Measurements from ENCODE around the gene JAZF1. TPM values are rescaled to one million over a fixed set of nuclear protein-coding genes. Genes with fewer than 3 reads are reported as not detected.

JAZF1 gene
- total and polyA plus RNA-seq, 2 of the 8 experiments (the other 6 are each of a cell fraction or from before 2014, with no cell fraction given), result 2.6 to 21.8 TPM

DNA sequence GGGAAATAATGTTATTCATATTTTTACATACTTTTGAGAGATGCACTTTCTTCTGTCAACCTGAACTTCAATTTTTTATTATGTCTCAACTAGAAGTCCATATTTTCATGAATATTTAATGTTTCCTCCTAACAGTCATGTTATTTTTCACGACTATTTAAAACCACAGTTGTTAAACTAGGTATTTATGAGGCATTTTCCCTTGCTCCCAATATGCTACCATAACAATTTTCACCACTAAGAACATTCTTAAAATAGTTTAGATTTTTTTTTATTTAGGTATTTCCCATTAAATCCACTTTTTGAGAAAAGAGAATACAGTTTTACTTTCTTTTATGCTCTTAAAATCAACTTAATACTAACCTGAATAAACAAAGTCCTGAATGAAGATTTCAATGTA is 89.4 kb downstream of the JAZF1 start (continued):
- TF ChIP-seq, protein P1, sequence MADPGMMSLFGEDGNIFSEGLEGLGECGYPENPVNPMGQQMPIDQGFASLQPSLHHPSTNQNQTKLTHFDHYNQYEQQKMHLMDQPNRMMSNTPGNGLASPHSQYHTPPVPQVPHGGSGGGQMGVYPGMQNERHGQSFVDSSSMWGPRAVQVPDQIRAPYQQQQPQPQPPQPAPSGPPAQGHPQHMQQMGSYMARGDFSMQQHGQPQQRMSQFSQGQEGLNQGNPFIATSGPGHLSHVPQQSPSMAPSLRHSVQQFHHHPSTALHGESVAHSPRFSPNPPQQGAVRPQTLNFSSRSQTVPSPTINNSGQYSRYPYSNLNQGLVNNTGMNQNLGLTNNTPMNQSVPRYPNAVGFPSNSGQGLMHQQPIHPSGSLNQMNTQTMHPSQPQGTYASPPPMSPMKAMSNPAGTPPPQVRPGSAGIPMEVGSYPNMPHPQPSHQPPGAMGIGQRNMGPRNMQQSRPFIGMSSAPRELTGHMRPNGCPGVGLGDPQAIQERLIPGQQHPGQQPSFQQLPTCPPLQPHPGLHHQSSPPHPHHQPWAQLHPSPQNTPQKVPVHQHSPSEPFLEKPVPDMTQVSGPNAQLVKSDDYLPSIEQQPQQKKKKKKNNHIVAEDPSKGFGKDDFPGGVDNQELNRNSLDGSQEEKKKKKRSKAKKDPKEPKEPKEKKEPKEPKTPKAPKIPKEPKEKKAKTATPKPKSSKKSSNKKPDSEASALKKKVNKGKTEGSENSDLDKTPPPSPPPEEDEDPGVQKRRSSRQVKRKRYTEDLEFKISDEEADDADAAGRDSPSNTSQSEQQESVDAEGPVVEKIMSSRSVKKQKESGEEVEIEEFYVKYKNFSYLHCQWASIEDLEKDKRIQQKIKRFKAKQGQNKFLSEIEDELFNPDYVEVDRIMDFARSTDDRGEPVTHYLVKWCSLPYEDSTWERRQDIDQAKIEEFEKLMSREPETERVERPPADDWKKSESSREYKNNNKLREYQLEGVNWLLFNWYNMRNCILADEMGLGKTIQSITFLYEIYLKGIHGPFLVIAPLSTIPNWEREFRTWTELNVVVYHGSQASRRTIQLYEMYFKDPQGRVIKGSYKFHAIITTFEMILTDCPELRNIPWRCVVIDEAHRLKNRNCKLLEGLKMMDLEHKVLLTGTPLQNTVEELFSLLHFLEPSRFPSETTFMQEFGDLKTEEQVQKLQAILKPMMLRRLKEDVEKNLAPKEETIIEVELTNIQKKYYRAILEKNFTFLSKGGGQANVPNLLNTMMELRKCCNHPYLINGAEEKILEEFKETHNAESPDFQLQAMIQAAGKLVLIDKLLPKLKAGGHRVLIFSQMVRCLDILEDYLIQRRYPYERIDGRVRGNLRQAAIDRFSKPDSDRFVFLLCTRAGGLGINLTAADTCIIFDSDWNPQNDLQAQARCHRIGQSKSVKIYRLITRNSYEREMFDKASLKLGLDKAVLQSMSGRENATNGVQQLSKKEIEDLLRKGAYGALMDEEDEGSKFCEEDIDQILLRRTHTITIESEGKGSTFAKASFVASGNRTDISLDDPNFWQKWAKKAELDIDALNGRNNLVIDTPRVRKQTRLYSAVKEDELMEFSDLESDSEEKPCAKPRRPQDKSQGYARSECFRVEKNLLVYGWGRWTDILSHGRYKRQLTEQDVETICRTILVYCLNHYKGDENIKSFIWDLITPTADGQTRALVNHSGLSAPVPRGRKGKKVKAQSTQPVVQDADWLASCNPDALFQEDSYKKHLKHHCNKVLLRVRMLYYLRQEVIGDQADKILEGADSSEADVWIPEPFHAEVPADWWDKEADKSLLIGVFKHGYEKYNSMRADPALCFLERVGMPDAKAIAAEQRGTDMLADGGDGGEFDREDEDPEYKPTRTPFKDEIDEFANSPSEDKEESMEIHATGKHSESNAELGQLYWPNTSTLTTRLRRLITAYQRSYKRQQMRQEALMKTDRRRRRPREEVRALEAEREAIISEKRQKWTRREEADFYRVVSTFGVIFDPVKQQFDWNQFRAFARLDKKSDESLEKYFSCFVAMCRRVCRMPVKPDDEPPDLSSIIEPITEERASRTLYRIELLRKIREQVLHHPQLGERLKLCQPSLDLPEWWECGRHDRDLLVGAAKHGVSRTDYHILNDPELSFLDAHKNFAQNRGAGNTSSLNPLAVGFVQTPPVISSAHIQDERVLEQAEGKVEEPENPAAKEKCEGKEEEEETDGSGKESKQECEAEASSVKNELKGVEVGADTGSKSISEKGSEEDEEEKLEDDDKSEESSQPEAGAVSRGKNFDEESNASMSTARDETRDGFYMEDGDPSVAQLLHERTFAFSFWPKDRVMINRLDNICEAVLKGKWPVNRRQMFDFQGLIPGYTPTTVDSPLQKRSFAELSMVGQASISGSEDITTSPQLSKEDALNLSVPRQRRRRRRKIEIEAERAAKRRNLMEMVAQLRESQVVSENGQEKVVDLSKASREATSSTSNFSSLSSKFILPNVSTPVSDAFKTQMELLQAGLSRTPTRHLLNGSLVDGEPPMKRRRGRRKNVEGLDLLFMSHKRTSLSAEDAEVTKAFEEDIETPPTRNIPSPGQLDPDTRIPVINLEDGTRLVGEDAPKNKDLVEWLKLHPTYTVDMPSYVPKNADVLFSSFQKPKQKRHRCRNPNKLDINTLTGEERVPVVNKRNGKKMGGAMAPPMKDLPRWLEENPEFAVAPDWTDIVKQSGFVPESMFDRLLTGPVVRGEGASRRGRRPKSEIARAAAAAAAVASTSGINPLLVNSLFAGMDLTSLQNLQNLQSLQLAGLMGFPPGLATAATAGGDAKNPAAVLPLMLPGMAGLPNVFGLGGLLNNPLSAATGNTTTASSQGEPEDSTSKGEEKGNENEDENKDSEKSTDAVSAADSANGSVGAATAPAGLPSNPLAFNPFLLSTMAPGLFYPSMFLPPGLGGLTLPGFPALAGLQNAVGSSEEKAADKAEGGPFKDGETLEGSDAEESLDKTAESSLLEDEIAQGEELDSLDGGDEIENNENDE (IDR thresholded peaks at IDR 0.05; ENCODE audit: insufficient replicate concordance, low read length), result no peak

All from H1 (cell line).